DOHH2 (cell line): Measurements from ENCODE around the gene TLE5.

Experiments
- H3F3A ChIP-seq: fragments of 200-600 bp; sonication (generic), shearing (Covaris generic); 2 replicates; pipeline ENCODE4 v1.6.0; 2016; ENCODE audit warnings: antibody characterized with exemption, mild to moderate bottlenecking; ENCODE audit not compliant: control insufficient read depth, insufficient read depth
- H3K27ac ChIP-seq: fragments of 200-600 bp; sonication (generic); 2 replicates; pipeline ENCODE4 v1.5.1; 2014; ENCODE audit warnings: low read depth, mild to moderate bottlenecking, low read length, moderate library complexity
- H3K27me3 ChIP-seq: fragments of 200-600 bp; sonication (generic); 2 replicates; pipeline ENCODE4 v1.6.1; 2014; ENCODE audit warnings: mild to moderate bottlenecking, low read length, mixed read lengths; ENCODE audit not compliant: control insufficient read depth
- H3K36me3 ChIP-seq: fragments of 200-600 bp; sonication (generic); 2 replicates; pipeline ENCODE4 v1.6.1; 2014; ENCODE audit warnings: mild to moderate bottlenecking, low read length, moderate library complexity, mixed read lengths; ENCODE audit not compliant: control insufficient read depth
- H3K4me1 ChIP-seq: fragments of 200-600 bp; sonication (generic); 2 replicates; pipeline ENCODE4 v1.6.1; 2014; ENCODE audit warnings: mild to moderate bottlenecking, low read length, mixed read lengths; ENCODE audit not compliant: control insufficient read depth
- H3K4me2 ChIP-seq: fragments of 200-600 bp; sonication (generic); 2 replicates; pipeline ENCODE4 v1.6.0; 2014; ENCODE audit warnings: mild to moderate bottlenecking, low read length, moderate library complexity
- H3K4me3 ChIP-seq: fragments of 200-600 bp; sonication (generic); 2 replicates; pipeline ENCODE4 v1.5.1; 2014; ENCODE audit warnings: mild to moderate bottlenecking, low read length, mixed read lengths
- H3K79me2 ChIP-seq: fragments of 200-600 bp; sonication (generic); 2 replicates; pipeline ENCODE4 v1.6.1; 2014; ENCODE audit warnings: mild to moderate bottlenecking, low read length, mixed read lengths; ENCODE audit not compliant: control insufficient read depth
- H3K9me2 ChIP-seq: fragments of 200-600 bp; sonication (generic); replicated peaks from 2 replicates; pipeline ENCODE4 v1.6.1; 2014; ENCODE audit warnings: mild to moderate bottlenecking, low read length, mixed read lengths; ENCODE audit not compliant: control insufficient read depth
- H3K9me3 ChIP-seq: fragments of 200-600 bp; sonication (generic); 2 replicates; pipeline ENCODE4 v1.6.1; 2014; ENCODE audit warnings: antibody characterized with exemption, low read length, mixed read lengths; ENCODE audit not compliant: control insufficient read depth, insufficient read depth
- H4K20me1 ChIP-seq: fragments of 200-600 bp; sonication (generic); 2 replicates; pipeline ENCODE4 v1.6.0; 2014; ENCODE audit warnings: low read depth, mild to moderate bottlenecking, antibody characterized with exemption, low read length, moderate library complexity; ENCODE audit not compliant: control insufficient read depth, insufficient read depth
- EZH2phosphoT487 ChIP-seq: fragments of 200-600 bp; sonication (generic); IDR thresholded peaks from 2 replicates; pipeline ENCODE4 v1.6.1; 2017; ENCODE audit warnings: borderline replicate concordance, mild to moderate bottlenecking, antibody characterized with exemption, low read length, moderate library complexity, mixed read lengths
- TF ChIP-seq, protein P1 (sequence below): fragments of 200-600 bp; sonication (generic); IDR thresholded peaks from one replicate; pipeline ENCODE4 v1.5.1; 2014; ENCODE audit warnings: antibody characterized with exemption, mild to moderate bottlenecking, low read depth, low read length; ENCODE audit not compliant: poor library complexity, severe bottlenecking

TLE5 gene

DNA sequence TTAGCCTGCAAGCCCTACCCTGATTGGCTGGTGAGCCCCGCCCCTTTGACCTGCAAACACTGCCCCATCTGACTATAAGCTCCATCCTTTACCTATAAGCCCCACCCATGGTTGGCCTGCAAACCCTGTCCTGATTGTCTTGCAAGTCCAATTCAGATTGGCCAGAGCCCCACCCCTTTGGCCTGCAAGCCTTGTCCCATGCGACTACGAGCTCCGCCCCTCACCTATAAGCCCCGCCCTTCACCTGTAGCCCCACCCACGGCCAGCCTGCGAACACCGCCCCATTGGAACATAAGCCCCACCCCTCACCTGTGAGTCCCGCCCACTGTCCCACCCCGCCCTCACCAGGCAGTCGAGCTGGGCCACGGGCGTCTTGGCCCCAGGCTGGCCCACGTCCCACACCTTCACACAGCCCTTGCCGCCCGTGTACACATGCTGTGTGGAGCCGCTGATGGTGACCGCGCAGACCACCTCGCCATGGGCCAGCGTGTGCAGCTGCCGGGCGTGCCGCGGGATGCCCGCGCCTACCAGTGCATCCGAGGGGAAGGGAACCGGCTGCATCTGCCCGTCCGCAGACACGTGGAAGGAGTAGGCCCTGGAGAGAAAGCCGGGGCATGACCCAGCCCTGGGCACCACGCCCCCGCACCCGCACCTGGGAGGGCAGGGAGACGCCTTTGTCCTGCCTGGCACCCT lies 56.1 kb downstream of the TLE5 start:
- no peaks in the 10 kb centered on the region for H3K4me1 ChIP-seq
- H3K4me2 ChIP-seq: no peak overlapping the region
- H3K4me3 ChIP-seq: no peak overlapping the region
- TF ChIP-seq, protein P1, sequence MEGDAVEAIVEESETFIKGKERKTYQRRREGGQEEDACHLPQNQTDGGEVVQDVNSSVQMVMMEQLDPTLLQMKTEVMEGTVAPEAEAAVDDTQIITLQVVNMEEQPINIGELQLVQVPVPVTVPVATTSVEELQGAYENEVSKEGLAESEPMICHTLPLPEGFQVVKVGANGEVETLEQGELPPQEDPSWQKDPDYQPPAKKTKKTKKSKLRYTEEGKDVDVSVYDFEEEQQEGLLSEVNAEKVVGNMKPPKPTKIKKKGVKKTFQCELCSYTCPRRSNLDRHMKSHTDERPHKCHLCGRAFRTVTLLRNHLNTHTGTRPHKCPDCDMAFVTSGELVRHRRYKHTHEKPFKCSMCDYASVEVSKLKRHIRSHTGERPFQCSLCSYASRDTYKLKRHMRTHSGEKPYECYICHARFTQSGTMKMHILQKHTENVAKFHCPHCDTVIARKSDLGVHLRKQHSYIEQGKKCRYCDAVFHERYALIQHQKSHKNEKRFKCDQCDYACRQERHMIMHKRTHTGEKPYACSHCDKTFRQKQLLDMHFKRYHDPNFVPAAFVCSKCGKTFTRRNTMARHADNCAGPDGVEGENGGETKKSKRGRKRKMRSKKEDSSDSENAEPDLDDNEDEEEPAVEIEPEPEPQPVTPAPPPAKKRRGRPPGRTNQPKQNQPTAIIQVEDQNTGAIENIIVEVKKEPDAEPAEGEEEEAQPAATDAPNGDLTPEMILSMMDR: no peak
- no peak for TF ChIP-seq EZH2phosphoT487
- no peaks in the 10 kb centered on the region for H3K79me2 ChIP-seq
- H3F3A ChIP-seq: no peaks in the 10 kb centered on the region
- no peaks in the 10 kb centered on the region for H4K20me1 ChIP-seq
- no peaks in the 10 kb centered on the region for H3K9me3 ChIP-seq
- H3K36me3 ChIP-seq: no peaks in the 10 kb centered on the region
- no peak overlapping the region for H3K27ac ChIP-seq
- no peaks in the 10 kb centered on the region for H3K27me3 ChIP-seq
- H3K9me2 ChIP-seq: no peaks in the 10 kb centered on the region

- Histone ChIP-seq H3F3A (no peaks in the 10 kb centered on the region), H3K4me2 (no peak overlapping the region), H3K36me3 (no peaks in the 10 kb centered on the region), H4K20me1 (no peaks in the 10 kb centered on the region), H3K4me3 (no peak overlapping the region), H3K9me2 (no peaks in the 10 kb centered on the region), H3K79me2 (no peaks in the 10 kb centered on the region), H3K27me3 (no peaks in the 10 kb centered on the region), H3K27ac (no peak overlapping the region), H3K9me3 (no peaks in the 10 kb centered on the region), H3K4me1 (no peaks in the 10 kb centered on the region)
- TF ChIP-seq EZH2phosphoT487: no peak
- TF ChIP-seq, protein P1: no peak
Measured at GRCh38 chr19:3005345-3005744, 57.0 kb downstream of the TLE5 start.

- no peaks in the 10 kb centered on the region for H4K20me1 ChIP-seq
- TF ChIP-seq, protein P1: no peak
- TF ChIP-seq EZH2phosphoT487: no peak
- H3K9me2 ChIP-seq: no peaks in the 10 kb centered on the region
- no peak overlapping the region for H3K4me3 ChIP-seq
- no peaks in the 10 kb centered on the region for H3K79me2 ChIP-seq
- no peaks in the 10 kb centered on the region for H3K4me1 ChIP-seq
- H3K36me3 ChIP-seq: no peaks in the 10 kb centered on the region
- H3K4me2 ChIP-seq: no peak overlapping the region
- H3K9me3 ChIP-seq: no peaks in the 10 kb centered on the region
- H3F3A ChIP-seq: no peaks in the 10 kb centered on the region
- no peaks in the 10 kb centered on the region for H3K27me3 ChIP-seq
- H3K27ac ChIP-seq: no peak overlapping the region
Measured at GRCh38 chr19:3004522-3004921, 57.8 kb downstream of the TLE5 start.
